H1 (cell line): ENCODE results near the gene SSH2. TPM values are rescaled to one million over a fixed set of nuclear protein-coding genes. Genes with fewer than 3 reads are reported as not detected.

ENCODE experiments used
- CTCF ChIA-PET: fragments of 300-600 bp; sonication (Branson Sonifier 250); formaldehyde crosslinking; loops from one replicate; lab custom pipeline; 2021; ENCODE audit not compliant: partially characterized antibody; lab: Charles Lee
- POLR2A ChIA-PET: fragments of 300-600 bp; sonication (Branson Sonifier 250); formaldehyde crosslinking; loops from one replicate; lab custom pipeline; 2021; ENCODE audit warnings: inconsistent platforms; ENCODE audit not compliant: partially characterized antibody; lab: Charles Lee
- DNase-seq, 2 experiments: peaks; one replicate each; pipeline versions ENCODE4 v3.0.0 to v3.0.0-alpha.2; 2010 to 2022; ENCODE audit warnings: low spot score in 2 of 2, low read depth in 1 of 2, mixed read lengths in 1 of 2
- FAIRE-seq: peaks from 2 replicates; lab custom pipeline; 2011; peaks lifted over from hg19 to GRCh38; lab: Jason Lieb, UNC
- H2AFZ ChIP-seq: 2 replicates; pipeline ENCODE4 v1.8.1; 2012; ENCODE audit warnings: low read length, inconsistent platforms
- H2AK5ac ChIP-seq: 2 replicates; pipeline ENCODE4 v1.6.1; 2013; ENCODE audit warnings: low read depth, low read length
- H2BK120ac ChIP-seq: replicated peaks from 2 replicates; pipeline ENCODE3; 2013; ENCODE audit warnings: low read depth, low read length, inconsistent platforms
- H2BK12ac ChIP-seq: 2 replicates; pipeline ENCODE4 v1.6.1; 2013; ENCODE audit warnings: low read depth, low read length
- H2BK15ac ChIP-seq: 2 replicates; pipeline ENCODE4 v1.6.1; 2013; ENCODE audit warnings: low read length
- H2BK20ac ChIP-seq: 2 replicates; pipeline ENCODE4 v1.6.1; 2013; ENCODE audit warnings: low read length
- H2BK5ac ChIP-seq: 2 replicates; pipeline ENCODE4 v1.6.1; 2013; ENCODE audit warnings: low read depth, low read length
- H3K14ac ChIP-seq: 2 replicates; pipeline ENCODE4 v1.6.1; 2013; ENCODE audit warnings: inconsistent platforms; ENCODE audit not compliant: insufficient read length
- H3K18ac ChIP-seq: 2 replicates; pipeline ENCODE4 v1.6.1; 2013; ENCODE audit warnings: low read length; ENCODE audit errors: extremely low read depth
- H3K23ac ChIP-seq: 2 replicates; pipeline ENCODE4 v1.6.1; 2013; ENCODE audit warnings: inconsistent platforms; ENCODE audit not compliant: insufficient read length
- H3K23me2 ChIP-seq: 2 replicates; pipeline ENCODE4 v1.6.1; 2013; ENCODE audit warnings: low read depth, low read length
- H3K27ac ChIP-seq: 2 replicates; pipeline ENCODE4 v1.6.1; 2011; ENCODE audit warnings: low read depth, low read length, inconsistent platforms
- H3K27me3 ChIP-seq, 4 experiments: replicated peaks in 1 of 4; 1 replicate in 1 of 4; 2 replicates in 3 of 4; pipeline versions ENCODE4 v1.6.1 to v1.8.1; 2011 to 2013; ENCODE audit warnings: low read length in 3 of 4, mild to moderate bottlenecking in 3 of 4, inconsistent platforms in 2 of 4, mixed read lengths in 2 of 4, moderate library complexity in 1 of 4; ENCODE audit not compliant: control insufficient read depth in 3 of 4, insufficient read depth in 3 of 4; ENCODE audit errors: extremely low read depth in 1 of 4
- H3K36me3 ChIP-seq, 4 experiments: 2 replicates each; pipeline versions ENCODE4 v1.6.1 to v1.8.1; 2011 to 2013; ENCODE audit warnings: mild to moderate bottlenecking in 4 of 4, low read length in 3 of 4, moderate library complexity in 2 of 4, control low read depth in 1 of 4, inconsistent platforms in 1 of 4; ENCODE audit not compliant: insufficient read depth in 4 of 4, control insufficient read depth in 2 of 4
- H3K4ac ChIP-seq: replicated peaks from 2 replicates; pipeline ENCODE3; 2013; ENCODE audit warnings: low read length, low read depth, mixed read lengths, inconsistent platforms; ENCODE audit not compliant: insufficient read length
- H3K4me1 ChIP-seq, 4 experiments: replicated peaks in 1 of 4; 1 replicate in 1 of 4; 2 replicates in 3 of 4; pipeline versions ENCODE4 v1.6.1 to v1.8.1; 2011 to 2013; ENCODE audit warnings: low read length in 3 of 4, inconsistent platforms in 2 of 4, mixed read lengths in 1 of 4; ENCODE audit not compliant: insufficient read depth in 4 of 4, control insufficient read depth in 3 of 4
- H3K4me2 ChIP-seq, 2 experiments: 2 replicates each; pipeline versions ENCODE4 v1.6.1 to v1.8.1; 2011 to 2013; ENCODE audit warnings: low read depth in 2 of 2, low read length in 2 of 2, control low read depth in 1 of 2, inconsistent platforms in 1 of 2, mild to moderate bottlenecking in 1 of 2; ENCODE audit not compliant: insufficient read depth in 1 of 2
- H3K4me3 ChIP-seq, 4 experiments: fragments of 200-600, 300-600 bp in 1 of 4; sonication (generic), shearing (Covaris generic), sonication (Bioruptor Twin) in 1 of 4; 2 replicates each; pipeline versions ENCODE4 v1.5.1 to v1.8.1; 2011 to 2016; ENCODE audit warnings: low read length in 4 of 4, low read depth in 3 of 4, control low read depth in 2 of 4, inconsistent platforms in 2 of 4, mild to moderate bottlenecking in 2 of 4, mixed read lengths in 1 of 4, moderate library complexity in 1 of 4; ENCODE audit not compliant: insufficient read depth in 2 of 4; ENCODE audit errors: extremely low read depth in 1 of 4
- H3K56ac ChIP-seq: replicated peaks from 2 replicates; pipeline ENCODE3; 2013; ENCODE audit warnings: low read depth, mild to moderate bottlenecking, mixed read lengths, low read length, inconsistent platforms; ENCODE audit not compliant: insufficient read length
- H3K79me1 ChIP-seq: 2 replicates; pipeline ENCODE4 v1.6.1; 2013; ENCODE audit warnings: low read depth, low read length, control low read depth
- H3K79me2 ChIP-seq, 2 experiments: 2 replicates each; pipeline versions ENCODE4 v1.6.1 to v1.8.1; 2012 to 2013; ENCODE audit warnings: low read length in 2 of 2, mild to moderate bottlenecking in 2 of 2, inconsistent platforms in 1 of 2; ENCODE audit not compliant: insufficient read depth in 2 of 2, control insufficient read depth in 1 of 2
- H3K9ac ChIP-seq, 4 experiments: replicated peaks in 1 of 4; 1 replicate in 1 of 4; 2 replicates in 3 of 4; pipeline versions ENCODE4 v1.6.1 to v1.8.1; 2011 to 2013; ENCODE audit warnings: low read depth in 3 of 4, low read length in 3 of 4, control low read depth in 2 of 4, mild to moderate bottlenecking in 2 of 4, moderate library complexity in 2 of 4, inconsistent platforms in 1 of 4; ENCODE audit errors: extremely low read depth in 1 of 4
- H3K9me3 ChIP-seq, 2 experiments: 2 replicates each; pipeline versions ENCODE4 v1.6.1 to v1.8.1; 2012 to 2013; ENCODE audit warnings: mild to moderate bottlenecking in 2 of 2, moderate library complexity in 2 of 2, control low read depth in 1 of 2, inconsistent platforms in 1 of 2, low read depth in 1 of 2, low read length in 1 of 2, mixed read lengths in 1 of 2; ENCODE audit not compliant: insufficient read depth in 2 of 2
- H4K20me1 ChIP-seq, 2 experiments: replicated peaks in 1 of 2; 2 replicates each; pipeline versions ENCODE3 to v1.8.1; 2011 to 2013; ENCODE audit warnings: inconsistent platforms in 2 of 2, low read length in 2 of 2, mild to moderate bottlenecking in 1 of 2; ENCODE audit not compliant: insufficient read depth in 2 of 2, control insufficient read depth in 1 of 2
- H4K5ac ChIP-seq: 2 replicates; pipeline ENCODE4 v1.6.1; 2013; ENCODE audit warnings: low read length, low read depth, mixed read lengths, inconsistent platforms; ENCODE audit not compliant: insufficient read length
- H4K8ac ChIP-seq: 2 replicates; pipeline ENCODE4 v1.8.0; 2013; ENCODE audit warnings: mild to moderate bottlenecking, moderate library complexity, low read length, inconsistent platforms; ENCODE audit not compliant: insufficient read depth; ENCODE audit errors: extremely low read depth
- H4K91ac ChIP-seq: replicated peaks from 2 replicates; pipeline ENCODE3; 2013; ENCODE audit warnings: low read length, mixed read lengths, inconsistent platforms; ENCODE audit not compliant: insufficient read length
- ASH2L ChIP-seq: fragments of 200-600, 300-600 bp; sonication (generic); IDR thresholded peaks from one replicate; pipeline ENCODE4 v1.7.1; 2017; ENCODE audit warnings: low read length
- BCL11A ChIP-seq, 2 experiments: IDR thresholded peaks; one replicate each; pipeline ENCODE4 v1.6.1; 2011; ENCODE audit warnings: low read depth in 2 of 2, low read length in 2 of 2, mild to moderate bottlenecking in 2 of 2
- CHD2 ChIP-seq: IDR thresholded peaks from 2 replicates; pipeline ENCODE4 v1.6.1; 2012; ENCODE audit warnings: low read length, improper control_type of control experiment
- E2F6 ChIP-seq: IDR thresholded peaks from 2 replicates; pipeline ENCODE4 v1.6.1; 2012; ENCODE audit warnings: inconsistent platforms
- KDM5A ChIP-seq: fragments of 200-600 bp; IDR thresholded peaks from 2 replicates; pipeline ENCODE4 v1.7.1; 2012; ENCODE audit warnings: mild to moderate bottlenecking, low read length, inconsistent platforms, mixed read lengths
- NRF1 ChIP-seq: IDR thresholded peaks from 2 replicates; pipeline ENCODE4 v1.6.1; 2011; ENCODE audit warnings: mild to moderate bottlenecking, low read depth, low read length, improper control_type of control experiment
- RNF2 ChIP-seq: fragments of 200-900, 300-1000 bp; sonication (generic); IDR thresholded peaks from 2 replicates; pipeline ENCODE4 v1.7.1; 2016; ENCODE audit warnings: borderline replicate concordance, low read depth, mild to moderate bottlenecking, antibody characterized with exemption, low read length; ENCODE audit not compliant: poor library complexity, severe bottlenecking; ENCODE audit errors: missing control alignments
- SIN3A ChIP-seq, 2 experiments: IDR thresholded peaks in 1 of 2; conservative IDR thresholded peaks in 1 of 2; 2 replicates each; pipeline ENCODE4 v1.6.1; 2011 to 2012; ENCODE audit warnings: low read length in 2 of 2, improper control_type of control experiment in 1 of 2, low read depth in 1 of 2, mild to moderate bottlenecking in 1 of 2
- ZNF274 ChIP-seq: IDR thresholded peaks from 2 replicates; pipeline ENCODE4 v1.7.0; 2012; ENCODE audit warnings: low read length, borderline replicate concordance; ENCODE audit errors: extremely low read depth
- WGBS, 2 experiments: shearing (Covaris generic) in 1 of 2; methylation state at CpG; one replicate each; pipeline versions ENCODE4 v1.1.6 to v1.1.7; 2013 to 2015; ENCODE audit warnings: low lambda C conversion rate in 2 of 2, mixed read lengths in 2 of 2, inconsistent platforms in 1 of 2, low coverage in 1 of 2, missing lambda C conversion rate in 1 of 2; ENCODE audit not compliant: insufficient replicate concordance in 2 of 2, insufficient coverage in 1 of 2, insufficient read length in 1 of 2; ENCODE audit errors: extremely low coverage in 1 of 2, missing lambda C conversion rate in 1 of 2; 5-methylcytosine and 5-hydroxymethylcytosine counted together
- polyA plus RNA-seq, 7 experiments: library from polyadenylated mRNA; depleted of rRNA in 3 of 7; stranded (reverse) in 5 of 7; unstranded in 2 of 7; fragments of >200 nt in 5 of 7; fragments of 200-250 nt in 2 of 7; gene quantifications; 1 replicate in 5 of 7; 2 replicates in 1 of 7; 4 replicates in 1 of 7; pipeline versions ENCODE4 v1.2.1 to v1.2.3, GENCODE V29; 2011 to 2013; ENCODE audit warnings: missing spikeins in 2 of 7, mixed read lengths in 2 of 7
- total RNA-seq: library from RNA; stranded (reverse); fragmentation: NEBNext Ultra II Directional; extraction: Animal tissue kit (Norgen Biotek cat#: 25700); gene quantifications from 2 replicates; pipeline ENCODE4 v1.2.1, GENCODE V29; 2021

SSH2 gene
- total and polyA plus RNA-seq, 2 of the 8 experiments (the other 6 are each of a cell fraction or from before 2014, with no cell fraction given), result 5.2 to 15.9 TPM

DNA sequence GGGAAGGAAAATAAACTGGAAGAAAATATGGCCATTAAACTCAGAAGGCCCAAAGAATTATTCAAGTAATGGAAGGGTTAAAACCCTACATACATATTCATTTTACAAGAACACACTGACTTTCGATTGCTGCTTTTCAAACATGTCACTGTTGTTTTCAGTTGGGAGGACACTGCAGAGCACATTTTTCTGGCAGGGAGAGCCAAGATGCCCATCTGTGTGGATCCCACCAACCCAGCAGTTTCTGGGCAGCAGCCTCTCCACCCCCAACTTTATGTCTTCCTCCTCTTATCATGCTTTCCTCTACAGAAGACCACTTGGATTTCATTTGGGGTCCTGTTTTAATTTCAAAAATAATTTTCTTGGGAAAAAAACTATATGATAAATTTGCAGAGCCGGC, 300.2 kb downstream of the SSH2 start:
- Histone ChIP-seq H3K79me2 (no peaks in the 10 kb centered on the region), H3K9ac (no peak overlapping the region), H4K5ac (no peak overlapping the region), H3K23me2 (no peaks in the 10 kb centered on the region), H2BK15ac (no peak overlapping the region), H2BK120ac (no peak overlapping the region), H2BK12ac (no peak overlapping the region), H3K79me1 (no peaks in the 10 kb centered on the region), H3K36me3 (peaks cover 0 to 9% (median 4%) of the 10 kb centered on the region in 4 experiments; a peak in 3 of 8 replicates), H4K8ac (no peak overlapping the region), H3K23ac (no peak overlapping the region), H4K20me1 (no peaks in the 10 kb centered on the region), H2AK5ac (no peak overlapping the region), H3K56ac (no peak overlapping the region), H3K27ac (no peak overlapping the region), H2BK20ac (no peak overlapping the region), H3K18ac (no peak overlapping the region), H2BK5ac (no peak overlapping the region), H3K14ac (no peak overlapping the region), H3K4me3 (no peak overlapping the region), H3K9me3 (no peaks in the 10 kb centered on the region), H3K27me3 (no peaks in the 10 kb centered on the region), H3K4me2 (no peak overlapping the region), H2AFZ (no peak overlapping the region), H4K91ac (no peak overlapping the region), H3K4me1 (peaks cover 0 to 3% (median 1%) of the 10 kb centered on the region in 4 experiments; a peak in 3 of 7 replicates), H3K4ac (no peak overlapping the region)
- FAIRE-seq (no peak), DNase-seq (no peak)
- ChIA-PET CTCF (interaction anchor here (1.2 to 1.8 kb wide), 4 partner anchors 9 to 150 kb away, joined by 3 to 7 read pairs (median 4); no protein-coding TSS in a partner anchor), POLR2A (no interaction called here)
- WGBS, 2 experiments, result 77% methylated on average over 2 of the region's 2 CpGs; no CpG with 5 or more reads in 1 of the 2 experiments
- TF ChIP-seq ZNF274 (no peak), BCL11A (IDR thresholded peaks at IDR 0.05; ENCODE audit: low read depth in 2 of 2, low read length in 2 of 2) (no peak), KDM5A (no peak), SIN3A (conservative IDR thresholded peaks at IDR 0.05 in 1 of 2, IDR thresholded peaks at IDR 0.05 in 1 of 2; ENCODE audit: low read depth in 1 of 2, low read length in 2 of 2) (no peak), E2F6 (no peak), ASH2L (no peak), NRF1 (no peak), RNF2 (no peak), CHD2 (no peak)
